Fibroblast of skin of right quadriceps (primary cell): ENCODE results near the gene KRT33A.
"Not testable (repeated sequence)": the region's sequence is repeated elsewhere in the genome, so short reads cannot be mapped to it uniquely, and the experiment has no call there.

Experiments used
- DNase-seq: peaks from one replicate; pipeline ENCODE4 v3.0.0-alpha.2; 2013

KRT33A gene

GRCh38 chr17:41360296-41360995 is 9.8 kb upstream of the KRT33A start:
- peak; percentile 77 for DNase-seq

- no peak for DNase-seq
These were observed 3.9 kb upstream of the KRT33A start for GRCh38 chr17:41354536-41354935.

GRCh38 chr17:41352597-41353366 is 2.2 kb upstream of the KRT33A start:
- DNase-seq, result no peak

GRCh38 chr17:41351177-41351576 is 549 bp upstream of the KRT33A start:
- DNase-seq, result no peak

GRCh38 chr17:41347869-41348760 is 2.5 kb downstream of the KRT33A start:
- no peak for DNase-seq

- DNase-seq, result not testable (repeated sequence)
These were observed 4.2 kb downstream of the KRT33A start for GRCh38 chr17:41346421-41346820.

GRCh38 chr17:41345992-41346391 is 4.6 kb downstream of the KRT33A start:
- DNase-seq, result no peak

GRCh38 chr17:41343029-41343428 is 7.6 kb downstream of the KRT33A start:
- DNase-seq, result no peak

- DNase-seq, result no peak
These were observed 9.4 kb downstream of the KRT33A start for GRCh38 chr17:41340934-41341861.

GRCh38 chr17:41340494-41340893 is 10.1 kb downstream of the KRT33A start:
- no peak for DNase-seq

- DNase-seq, result no peak
These were observed 11.0 kb downstream of the KRT33A start for GRCh38 chr17:41339571-41340172.

GRCh38 chr17:41338961-41339485 is 11.6 kb downstream of the KRT33A start:
- DNase-seq, result peak; percentile 5

- no peak for DNase-seq
These were observed 14.9 kb downstream of the KRT33A start for GRCh38 chr17:41335747-41336146.

GRCh38 chr17:41334385-41335305 is 16.0 kb downstream of the KRT33A start:
- no peak for DNase-seq

- DNase-seq, result no peak
These were observed 16.8 kb downstream of the KRT33A start for GRCh38 chr17:41333836-41334235.

GRCh38 chr17:41333098-41333497 is 17.5 kb downstream of the KRT33A start:
- DNase-seq, result no peak

GRCh38 chr17:41332239-41332638 is 18.4 kb downstream of the KRT33A start:
- no peak for DNase-seq

- no peak for DNase-seq
These were observed 19.0 kb downstream of the KRT33A start for GRCh38 chr17:41331606-41332005.

- peak; percentile 51 for DNase-seq
These were observed 21.2 kb downstream of the KRT33A start for GRCh38 chr17:41329279-41329948.

GRCh38 chr17:41328207-41328606 is 22.4 kb downstream of the KRT33A start:
- DNase-seq, result no peak
